Inflammatory macrophage treated with lipopolysaccharide for 1 hour (primary cell): ENCODE data around the gene TMEM183A.

Source experiments
- DNase-seq, 2 donors: peaks; one replicate each; pipeline ENCODE4 v3.0.0-alpha.2; 2020 to 2022

TMEM183A gene

GRCh38 chr1:203048086-203048485 lies 40.9 kb downstream of the TMEM183A start:
- no peak for DNase-seq

- DNase-seq, result no peak
Measured at GRCh38 chr1:203048555-203049051, 41.4 kb downstream of the TMEM183A start.

GRCh38 chr1:203049077-203049476 lies 41.9 kb downstream of the TMEM183A start:
- no peak for DNase-seq

- no peak for DNase-seq
Measured at GRCh38 chr1:203049576-203050180, 42.5 kb downstream of the TMEM183A start.

- DNase-seq, result peak in 1 of 2 donors; percentile 41
Measured at GRCh38 chr1:203050826-203051225, 43.7 kb downstream of the TMEM183A start.

- no peak for DNase-seq
Measured at GRCh38 chr1:203051841-203052324, 44.7 kb downstream of the TMEM183A start.

- DNase-seq, result no peak
Measured at GRCh38 chr1:203052601-203053000, 45.4 kb downstream of the TMEM183A start.

GRCh38 chr1:203054184-203054583 lies 47.0 kb downstream of the TMEM183A start:
- DNase-seq, result no peak

GRCh38 chr1:203054642-203055041 lies 47.5 kb downstream of the TMEM183A start:
- no peak for DNase-seq

GRCh38 chr1:203055161-203055799 lies 48.1 kb downstream of the TMEM183A start:
- DNase-seq, result no peak

- no peak for DNase-seq
Measured at GRCh38 chr1:203056012-203056411, 48.8 kb downstream of the TMEM183A start.

GRCh38 chr1:203056516-203056915 lies 49.3 kb downstream of the TMEM183A start:
- no peak for DNase-seq

- peak in 1 of 2 donors; percentile 52 for DNase-seq
Measured at GRCh38 chr1:203057911-203058675, 50.9 kb downstream of the TMEM183A start.

- DNase-seq, result peak in 1 of 2 donors; percentile 35
Measured at GRCh38 chr1:203058676-203058935, 51.4 kb downstream of the TMEM183A start.

GRCh38 chr1:203059485-203059884 lies 52.3 kb downstream of the TMEM183A start:
- peak in 1 of 2 donors; percentile 23 for DNase-seq

- DNase-seq, result no peak
Measured at GRCh38 chr1:203060115-203060514, 52.9 kb downstream of the TMEM183A start.

- DNase-seq, result no peak
Measured at GRCh38 chr1:203063287-203063686, 56.1 kb downstream of the TMEM183A start.

- DNase-seq, result no peak
Measured at GRCh38 chr1:203065191-203065590, 58.0 kb downstream of the TMEM183A start.

- no peak for DNase-seq
Measured at GRCh38 chr1:203065986-203066385, 58.8 kb downstream of the TMEM183A start.

GRCh38 chr1:203066965-203067364 lies 59.8 kb downstream of the TMEM183A start:
- DNase-seq, result no peak

GRCh38 chr1:203069030-203069747 lies 62.0 kb downstream of the TMEM183A start:
- peak; percentile 45 to 48 for DNase-seq

GRCh38 chr1:203072002-203072602 lies 64.9 kb downstream of the TMEM183A start:
- no peak for DNase-seq

- no peak for DNase-seq
Measured at GRCh38 chr1:203072911-203073310, 65.7 kb downstream of the TMEM183A start.
